Dendritic cell treated with granulocyte-macrophage colony-stimulating factor and Interleukin-4, amounts not matched to agents 40 ng/mL and 50 ng/mL, for 4 days (primary cell): ENCODE results near the gene TSPAN14.

Source experiments
- H3K27ac Mint-ChIP-seq: one replicate; pipeline ENCODE4 v1.8.0; 2022; ENCODE audit warnings: mild to moderate bottlenecking, mixed read lengths
- H3K27me3 Mint-ChIP-seq: one replicate; pipeline ENCODE4 v1.8.0; 2022; ENCODE audit warnings: mild to moderate bottlenecking, mixed read lengths
- H3K36me3 Mint-ChIP-seq: one replicate; pipeline ENCODE4 v1.8.0; 2022; ENCODE audit warnings: low read depth, mixed read lengths
- H3K4me1 Mint-ChIP-seq: one replicate; pipeline ENCODE4 v1.8.0; 2022; ENCODE audit warnings: low read depth, mixed read lengths
- H3K4me3 Mint-ChIP-seq: one replicate; pipeline ENCODE4 v1.8.0; 2022; ENCODE audit warnings: mild to moderate bottlenecking, moderate library complexity, mixed read lengths
- H3K9me3 Mint-ChIP-seq: one replicate; pipeline ENCODE4 v1.8.0; 2022; ENCODE audit warnings: mixed read lengths
- intact Hi-C: fragments of 100-400 bp; cut with micrococcal nuclease; formaldehyde crosslinking; loops from one replicate; pipeline ENCODE4 v1.15.0; 2022

The TSPAN14 gene

DNA sequence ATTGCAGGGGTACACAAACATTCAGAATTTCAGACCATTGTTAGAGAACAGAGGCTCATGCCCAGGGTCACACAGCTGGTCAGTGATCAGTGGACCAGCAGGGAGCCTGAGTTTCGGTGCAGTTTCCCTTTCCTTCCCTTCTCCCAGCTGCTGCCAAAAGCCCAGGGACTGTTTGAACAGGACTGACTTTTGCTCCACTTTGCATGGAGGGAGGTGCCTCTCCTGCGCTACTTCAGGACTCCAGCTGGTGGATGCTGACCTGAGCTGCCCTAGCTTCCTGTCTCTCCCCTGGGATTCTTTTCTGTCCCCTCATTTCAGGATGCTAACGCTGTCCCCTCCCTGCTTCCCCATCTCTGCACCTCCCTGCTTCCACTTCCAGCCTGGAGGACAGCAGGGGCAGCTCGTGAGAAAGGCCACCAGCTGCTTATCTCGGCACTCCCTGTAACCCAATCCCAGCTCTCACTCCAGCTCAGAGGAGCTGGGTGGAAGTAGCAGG, 98.1 kb downstream of the TSPAN14 start:
- Mint-ChIP-seq H3K36me3 (no peaks in the 10 kb centered on the region), H3K27me3 (peaks cover 8% of the 10 kb centered on the region), H3K27ac (no peak overlapping the region), H3K4me3 (no peak overlapping the region), H3K9me3 (no peaks in the 10 kb centered on the region), H3K4me1 (peaks cover 5% of the 10 kb centered on the region)
- intact Hi-C loops, result no loop called here

DNA sequence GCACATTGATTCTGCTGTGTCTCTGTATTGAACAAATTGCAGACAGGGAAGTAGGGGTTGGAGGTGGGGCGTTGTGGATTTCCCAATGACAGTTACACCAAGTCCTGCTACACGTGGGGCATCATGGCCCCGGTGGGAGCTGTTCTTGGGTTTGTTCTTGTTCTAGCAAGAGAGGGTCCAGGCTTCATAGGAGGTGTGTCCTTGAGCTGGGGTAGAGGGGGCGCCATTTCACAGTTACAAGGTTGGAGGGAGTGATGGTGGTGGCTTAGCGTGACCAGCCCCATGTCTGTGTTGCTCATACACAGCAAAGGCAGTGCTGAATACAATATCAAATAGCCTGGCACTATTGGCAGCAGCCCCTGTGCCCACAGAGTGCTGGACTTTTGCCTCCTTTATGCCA, 99.3 kb downstream of the TSPAN14 start:
- Mint-ChIP-seq H3K27ac (no peak overlapping the region), H3K36me3 (no peaks in the 10 kb centered on the region), H3K27me3 (peaks cover 8% of the 10 kb centered on the region), H3K4me1 (peaks cover 5% of the 10 kb centered on the region), H3K4me3 (no peak overlapping the region), H3K9me3 (no peaks in the 10 kb centered on the region)
- intact Hi-C loops, result no loop called here

DNA sequence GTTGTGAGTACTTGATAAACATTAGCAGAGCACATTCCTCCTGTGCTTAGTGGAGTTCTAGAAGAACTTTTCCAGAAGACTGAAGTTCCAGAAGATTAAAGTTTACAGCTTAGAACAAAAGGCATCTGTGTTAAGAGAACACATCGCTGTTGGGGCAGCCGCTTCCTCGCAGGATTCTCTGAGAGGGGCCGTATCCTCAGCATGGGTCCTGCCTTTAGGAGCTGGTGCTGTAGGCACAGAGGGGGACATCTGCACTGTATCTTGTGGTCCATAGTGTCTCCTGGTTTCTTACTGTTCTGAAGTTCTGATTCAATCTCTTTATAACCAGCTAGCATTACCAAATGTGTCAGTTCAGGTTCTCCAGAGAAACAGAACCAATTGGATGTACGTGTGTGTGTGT, 99.9 kb downstream of the TSPAN14 start:
- peaks cover 5% of the 10 kb centered on the region for H3K27me3 Mint-ChIP-seq

DNA sequence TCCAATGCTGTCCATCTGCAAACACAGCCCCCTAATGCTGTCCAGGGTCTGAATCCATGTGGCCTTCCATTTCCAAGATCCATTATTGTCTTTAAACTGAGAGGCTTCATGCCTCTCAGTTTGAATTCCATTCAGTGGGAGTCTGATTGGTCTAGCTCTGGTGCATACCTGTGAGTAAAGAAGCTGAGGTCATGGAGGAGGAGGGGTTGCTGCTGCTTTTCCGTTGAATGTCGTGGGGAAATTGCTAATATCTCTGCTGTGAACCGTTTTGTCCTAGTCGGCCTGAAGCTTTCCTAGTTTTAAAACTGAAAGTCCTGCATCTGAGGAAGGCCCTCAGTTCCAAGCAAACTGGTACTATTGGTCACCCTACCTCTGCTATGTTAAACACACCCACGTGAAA, 101.3 kb downstream of the TSPAN14 start:
- Mint-ChIP-seq H3K36me3 (no peaks in the 10 kb centered on the region), H3K4me1 (peaks cover 5% of the 10 kb centered on the region), H3K9me3 (no peaks in the 10 kb centered on the region), H3K27ac (no peak overlapping the region), H3K4me3 (no peak overlapping the region), H3K27me3 (peaks cover 5% of the 10 kb centered on the region)
- intact Hi-C loops, result no loop called here

More for the DNA sequence above, 99.9 kb downstream of the TSPAN14 start:
- no peaks in the 10 kb centered on the region for H3K9me3 Mint-ChIP-seq
- intact Hi-C loops, result no loop called here
- H3K4me1 Mint-ChIP-seq, result peaks cover 5% of the 10 kb centered on the region
- no peaks in the 10 kb centered on the region for H3K36me3 Mint-ChIP-seq
- H3K4me3 Mint-ChIP-seq, result no peak overlapping the region
- H3K27ac Mint-ChIP-seq, result no peak overlapping the region

DNA sequence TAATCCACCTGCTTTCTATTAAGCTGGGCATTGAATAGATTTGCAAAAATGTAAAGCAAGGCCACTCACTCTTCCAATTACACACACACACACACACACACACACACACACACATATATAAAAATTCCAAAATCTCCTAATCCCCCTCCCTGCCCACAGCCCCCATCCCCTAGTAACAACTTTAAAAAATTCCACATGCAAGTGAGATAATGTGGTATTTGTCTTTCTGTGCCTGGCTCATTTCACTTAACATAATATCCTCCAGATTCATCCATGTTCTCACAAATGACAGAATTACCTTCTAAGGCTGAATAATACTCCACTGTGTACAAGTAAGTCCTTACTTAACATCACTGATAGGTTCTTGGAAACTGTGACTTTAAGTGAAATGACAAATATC, 107.8 kb downstream of the TSPAN14 start:
- Mint-ChIP-seq H3K4me3 (no peak overlapping the region), H3K4me1 (no peaks in the 10 kb centered on the region), H3K9me3 (no peaks in the 10 kb centered on the region), H3K36me3 (no peaks in the 10 kb centered on the region), H3K27me3 (peaks cover 7% of the 10 kb centered on the region), H3K27ac (no peak overlapping the region)
- intact Hi-C loops, result no loop called here

DNA sequence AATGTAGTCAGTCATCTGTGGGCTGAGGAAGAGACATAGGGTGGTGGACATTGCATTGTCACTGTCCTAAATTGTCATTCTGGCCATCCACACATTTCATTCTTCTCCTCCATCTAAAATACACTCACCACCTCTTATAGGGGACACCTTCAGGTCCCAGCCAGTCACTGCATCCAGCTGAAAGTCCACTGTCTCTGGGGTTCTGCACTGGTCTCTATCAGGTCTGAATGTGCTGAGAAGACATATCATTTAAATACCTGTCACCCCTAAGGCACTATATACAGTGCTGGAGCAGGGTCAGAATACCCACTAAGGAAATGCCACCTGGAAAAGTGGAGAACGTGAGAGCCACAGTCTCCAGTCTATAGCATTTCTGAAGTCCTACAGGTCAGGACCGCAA, 113.2 kb downstream of the TSPAN14 start:
- no peaks in the 10 kb centered on the region for H3K36me3 Mint-ChIP-seq
- intact Hi-C loops, result no loop called here
- H3K9me3 Mint-ChIP-seq, result no peaks in the 10 kb centered on the region
- H3K27me3 Mint-ChIP-seq, result peaks cover 9% of the 10 kb centered on the region
- H3K4me1 Mint-ChIP-seq, result no peaks in the 10 kb centered on the region
- H3K27ac Mint-ChIP-seq, result no peak overlapping the region
- no peak overlapping the region for H3K4me3 Mint-ChIP-seq

DNA sequence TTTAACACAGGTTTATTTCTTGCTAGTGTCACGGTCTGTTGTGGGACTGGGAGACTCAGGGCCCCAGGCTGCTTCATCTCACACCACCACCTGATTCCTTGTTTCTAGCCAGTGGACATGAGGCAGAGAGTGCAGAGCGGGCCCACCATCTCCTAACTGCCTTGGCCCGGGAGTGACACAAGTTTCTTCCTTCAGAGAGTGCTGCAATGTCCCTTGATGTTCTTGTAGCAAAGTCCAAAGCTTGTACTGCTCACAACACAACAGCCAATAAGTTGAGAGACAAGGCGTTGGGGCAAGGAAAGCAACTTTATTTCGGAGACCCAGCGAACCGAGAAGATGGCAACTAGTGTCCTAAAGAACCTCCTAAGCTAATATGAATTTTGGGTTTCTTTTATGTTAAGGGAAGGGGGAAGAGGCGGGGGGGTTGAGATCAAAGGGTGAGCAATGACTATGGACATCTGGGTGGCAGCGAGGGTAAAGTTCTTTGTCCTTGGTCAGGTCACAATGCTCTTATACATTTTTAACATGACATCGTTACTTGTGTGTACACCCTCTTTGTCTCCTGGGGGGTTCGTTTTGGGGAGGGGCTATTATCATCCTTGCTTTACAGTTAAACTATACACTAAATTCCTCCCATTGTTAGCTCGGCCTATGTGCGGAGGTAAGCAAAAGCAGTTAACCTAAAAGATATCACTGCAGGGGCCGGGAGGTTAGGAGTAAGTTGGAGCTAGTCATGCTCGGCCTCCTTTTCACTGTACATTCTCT, 115.2 kb downstream of the TSPAN14 start:
- H3K9me3 Mint-ChIP-seq, result no peaks in the 10 kb centered on the region
- no peaks in the 10 kb centered on the region for H3K36me3 Mint-ChIP-seq
- no peak overlapping the region for H3K4me3 Mint-ChIP-seq
- peaks cover 6% of the 10 kb centered on the region for H3K27me3 Mint-ChIP-seq
- no peak overlapping the region for H3K27ac Mint-ChIP-seq
- no peaks in the 10 kb centered on the region for H3K4me1 Mint-ChIP-seq
- intact Hi-C loops, result no loop called here

DNA sequence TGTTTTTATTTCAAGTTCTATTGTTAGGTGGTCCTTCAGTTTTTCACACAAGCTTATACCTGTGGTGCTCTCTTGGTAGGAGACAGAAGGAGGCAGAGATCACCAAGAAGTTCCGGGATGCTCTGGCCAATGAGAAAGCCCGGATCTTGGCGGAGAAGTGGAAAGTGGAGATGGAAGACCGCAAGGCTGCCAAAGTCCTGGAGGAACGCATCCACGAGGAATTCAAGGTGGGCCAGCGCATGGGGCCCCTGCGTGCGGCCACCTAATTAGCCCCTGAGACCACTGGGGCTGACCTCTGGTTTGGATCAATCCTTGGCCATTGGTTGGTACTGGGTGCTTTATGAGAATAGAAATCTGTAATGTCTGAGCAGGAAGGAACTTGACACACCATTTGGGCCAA, 117.2 kb downstream of the TSPAN14 start:
- Mint-ChIP-seq H3K9me3 (no peaks in the 10 kb centered on the region), H3K36me3 (no peaks in the 10 kb centered on the region), H3K27ac (no peak overlapping the region), H3K4me1 (no peaks in the 10 kb centered on the region), H3K4me3 (no peak overlapping the region), H3K27me3 (peaks cover 1% of the 10 kb centered on the region)
- intact Hi-C loops, result no loop called here

DNA sequence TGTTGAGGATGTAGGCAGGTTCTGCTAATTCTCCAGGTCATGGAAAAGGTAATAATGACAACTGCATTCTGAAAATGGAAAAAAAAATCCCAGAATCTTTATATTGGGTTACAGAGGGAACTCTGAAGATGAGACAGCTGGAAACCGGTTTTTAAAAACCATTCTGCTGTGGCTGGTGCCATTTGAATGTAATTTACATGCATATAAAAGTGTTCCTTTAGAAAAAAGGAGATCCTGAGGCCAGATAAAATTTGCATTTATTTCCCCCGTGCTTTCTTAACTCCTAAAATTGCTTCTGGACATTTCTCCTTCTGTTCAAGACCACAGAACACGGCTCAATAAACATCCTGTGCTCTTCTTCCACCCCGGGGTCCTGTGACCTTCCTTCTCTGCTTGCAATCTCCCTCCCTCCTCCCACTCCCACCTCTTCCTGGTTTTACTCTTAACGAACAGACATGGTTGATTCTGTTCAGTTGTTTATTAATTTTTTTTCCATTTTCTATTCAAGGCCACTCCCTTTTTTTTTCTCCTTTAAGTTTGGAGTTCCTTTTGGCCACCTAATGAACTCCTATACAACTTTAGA, 125.2 kb downstream of the TSPAN14 start:
- Mint-ChIP-seq H3K27ac (no peak overlapping the region), H3K27me3 (no peaks in the 10 kb centered on the region)
- intact Hi-C loops, result no loop called here

DNA sequence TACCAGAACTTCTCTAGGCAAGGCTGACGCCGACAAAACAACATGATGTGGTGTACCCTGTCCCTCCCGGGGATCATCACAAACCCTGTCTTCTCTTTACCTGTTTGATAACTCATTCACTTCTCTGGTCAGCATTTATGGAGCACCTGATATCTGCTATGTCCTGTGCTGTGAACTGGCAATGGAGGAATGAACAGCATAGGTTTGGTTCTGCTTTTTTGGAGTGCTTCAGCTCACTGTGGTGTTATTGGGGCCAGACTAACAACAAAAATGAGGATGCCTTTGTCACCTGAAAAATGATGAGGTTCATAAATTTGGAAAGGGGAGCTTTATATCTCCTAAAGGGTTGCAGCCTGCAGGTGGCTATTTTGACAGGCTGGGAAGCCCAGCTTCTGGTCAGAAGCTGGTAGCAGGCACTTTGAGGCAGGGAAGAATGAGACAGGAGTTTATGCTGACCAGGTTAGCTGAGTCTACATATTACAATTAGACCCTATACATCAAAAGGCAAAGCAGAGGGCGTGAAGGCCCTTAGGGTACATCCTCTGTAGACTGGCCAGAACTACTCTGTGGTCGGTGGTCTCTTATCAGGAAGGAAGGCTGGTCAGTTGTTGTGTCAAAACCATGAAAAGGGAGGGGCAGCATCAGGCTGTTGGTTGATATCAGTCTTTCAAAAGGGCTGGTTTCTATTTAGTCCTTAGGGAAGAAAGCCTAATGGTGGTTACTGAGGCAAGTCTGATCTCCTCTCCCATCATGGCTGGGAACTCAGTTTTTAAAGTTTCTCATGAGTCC, 125.9 kb downstream of the TSPAN14 start:
- no peaks in the 10 kb centered on the region for H3K36me3 Mint-ChIP-seq
- H3K4me1 Mint-ChIP-seq, result peaks cover 29% of the 10 kb centered on the region
- H3K27me3 Mint-ChIP-seq, result no peaks in the 10 kb centered on the region
- no peak overlapping the region for H3K27ac Mint-ChIP-seq
- H3K4me3 Mint-ChIP-seq, result no peak overlapping the region
- intact Hi-C loops, result no loop called here
- peaks cover 8% of the 10 kb centered on the region for H3K9me3 Mint-ChIP-seq

More for the DNA sequence above, 125.2 kb downstream of the TSPAN14 start:
- no peaks in the 10 kb centered on the region for H3K36me3 Mint-ChIP-seq
- H3K4me1 Mint-ChIP-seq, result peaks cover 29% of the 10 kb centered on the region
- H3K4me3 Mint-ChIP-seq, result no peak overlapping the region
- H3K9me3 Mint-ChIP-seq, result peaks cover 8% of the 10 kb centered on the region

DNA sequence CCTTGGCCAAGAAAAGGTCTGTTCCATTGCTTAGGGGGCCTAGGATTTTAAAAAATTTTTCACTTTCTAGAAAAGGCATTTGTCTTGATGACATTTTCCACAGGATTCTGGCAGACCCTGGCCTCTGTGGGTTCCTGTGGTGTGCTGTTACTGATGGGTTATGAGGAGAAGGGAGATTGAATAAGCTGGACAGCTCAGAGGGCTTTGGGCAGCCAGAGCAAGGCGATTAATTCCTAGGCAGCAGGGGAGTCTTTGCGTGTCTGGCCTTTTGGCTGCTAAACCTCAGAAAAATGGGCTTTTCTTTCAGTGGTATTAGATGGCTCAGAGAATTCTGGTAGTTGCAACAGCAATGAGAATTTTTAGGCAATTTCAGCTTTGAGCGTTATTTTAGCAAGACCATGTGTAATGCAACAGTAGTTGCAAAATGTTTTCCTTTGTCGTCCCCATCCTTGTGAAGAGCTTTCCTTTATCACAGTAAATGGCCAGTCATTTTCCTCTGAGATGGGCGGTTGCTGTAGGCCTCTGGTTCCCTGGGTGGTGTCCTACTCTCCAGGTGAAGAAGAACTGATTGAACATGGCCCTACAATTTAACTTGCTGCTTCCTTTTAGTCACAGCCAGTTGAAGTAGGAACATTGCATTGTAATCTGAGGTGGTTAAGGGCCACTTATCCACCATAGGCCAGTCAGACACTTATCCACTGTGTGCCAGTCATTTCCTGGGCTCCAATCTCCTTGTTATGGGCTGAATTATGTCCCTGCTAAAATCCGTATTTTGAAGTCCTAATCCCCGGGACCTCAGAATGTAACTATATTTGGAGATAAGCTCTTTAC, 126.7 kb downstream of the TSPAN14 start:
- no peaks in the 10 kb centered on the region for H3K27me3 Mint-ChIP-seq
- H3K4me1 Mint-ChIP-seq, result peaks cover 29% of the 10 kb centered on the region
- peaks cover 8% of the 10 kb centered on the region for H3K9me3 Mint-ChIP-seq
- H3K27ac Mint-ChIP-seq, result no peak overlapping the region
- no peak overlapping the region for H3K4me3 Mint-ChIP-seq
- H3K36me3 Mint-ChIP-seq, result no peaks in the 10 kb centered on the region
- intact Hi-C loops, result no loop called here

DNA sequence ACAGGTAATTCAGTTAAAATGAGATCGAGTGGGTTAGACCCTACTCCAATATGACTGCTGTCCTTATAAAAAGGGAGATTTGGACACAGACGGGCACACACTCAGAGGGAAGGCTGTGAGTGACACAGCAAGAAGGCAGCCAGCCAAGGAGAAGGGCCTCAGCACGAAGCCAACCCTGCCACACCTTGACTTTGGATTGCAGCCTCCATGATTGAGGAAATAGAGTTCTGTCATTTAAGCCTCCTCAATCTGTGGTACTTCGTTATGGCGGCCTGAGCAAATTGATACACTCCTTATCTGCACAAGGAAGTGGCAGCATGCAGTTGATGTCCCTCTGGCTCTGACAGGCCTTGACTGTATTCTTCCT, 127.3 kb downstream of the TSPAN14 start:
- no peaks in the 10 kb centered on the region for H3K27me3 Mint-ChIP-seq
- no peaks in the 10 kb centered on the region for H3K36me3 Mint-ChIP-seq
- intact Hi-C loops, result no loop called here
- no peak overlapping the region for H3K27ac Mint-ChIP-seq
- no peak overlapping the region for H3K4me3 Mint-ChIP-seq
- H3K9me3 Mint-ChIP-seq, result peaks cover 8% of the 10 kb centered on the region
- H3K4me1 Mint-ChIP-seq, result peaks cover 29% of the 10 kb centered on the region

DNA sequence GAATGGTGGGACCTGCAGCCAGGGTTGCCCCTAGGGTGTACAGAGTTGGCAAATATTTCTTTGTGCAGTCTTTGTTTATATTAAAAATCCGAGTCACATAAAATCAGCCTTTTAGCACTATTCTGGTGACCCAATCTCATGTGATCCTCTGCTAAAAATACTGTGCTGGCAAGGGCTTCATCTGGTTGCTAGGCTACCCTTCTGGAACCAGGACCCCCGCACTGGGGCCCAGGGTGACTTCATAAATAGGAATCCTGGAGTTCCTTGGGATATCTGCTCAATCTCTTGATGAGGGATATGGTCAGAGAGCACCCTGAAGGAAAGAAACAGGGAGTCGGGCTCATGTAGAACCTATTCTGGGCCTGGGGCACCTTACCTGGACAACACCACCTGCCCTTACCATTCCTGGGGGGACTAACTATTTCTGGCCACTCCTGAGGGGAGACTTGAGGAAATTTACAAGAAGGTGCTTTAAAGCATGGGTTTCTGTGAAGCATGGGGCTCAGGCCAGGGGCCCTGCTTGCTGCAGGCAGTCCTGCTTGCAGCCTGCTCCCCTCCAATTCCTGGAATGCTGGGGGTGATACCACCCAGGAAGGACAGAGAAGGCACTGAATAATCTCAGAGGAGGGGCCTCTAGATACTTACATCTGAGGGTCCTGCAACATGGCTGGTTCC, 128.3 kb downstream of the TSPAN14 start:
- Mint-ChIP-seq H3K9me3 (no peaks in the 10 kb centered on the region), H3K4me1 (peaks cover 29% of the 10 kb centered on the region), H3K27ac (no peak overlapping the region), H3K27me3 (no peaks in the 10 kb centered on the region), H3K4me3 (no peak overlapping the region), H3K36me3 (no peaks in the 10 kb centered on the region)
- intact Hi-C loops, result no loop called here
